ENCODE measurements around the gene TMEM182. TPM values are rescaled to one million over a fixed set of nuclear protein-coding genes. Genes with fewer than 3 reads are reported as not detected.

TMEM182 gene
- total RNA-seq, 4 donors from 2014 or later: 0.53 to 1.5 (median 0.75) TPM

DNA sequence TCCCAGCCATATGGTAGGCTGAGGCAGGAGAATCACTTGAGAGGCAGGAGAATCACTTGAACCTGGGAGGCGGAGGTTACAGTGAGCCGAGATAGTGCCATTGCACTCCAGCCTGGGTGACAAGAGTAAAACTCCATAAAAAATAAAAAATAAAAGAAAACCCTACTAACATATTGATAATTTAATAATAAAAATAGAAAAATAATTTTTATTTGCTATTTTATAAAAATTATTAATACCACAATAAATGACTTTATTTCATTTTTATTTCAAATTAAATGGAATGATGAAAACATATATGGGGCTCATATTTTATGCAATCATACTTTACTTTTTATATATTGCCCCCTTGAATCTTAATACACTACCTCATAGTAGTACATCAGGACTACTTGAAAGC, 20.4 kb downstream of the TMEM182 start:
- 94 to 96% methylated on average over 2 of the region's 2 CpGs for WGBS, 2 donors
- H3K4me3 ChIP-seq (ENCODE audit: low read depth, poor library complexity, severe bottlenecking): no peak overlapping the region
- TF ChIP-seq, protein P1, sequence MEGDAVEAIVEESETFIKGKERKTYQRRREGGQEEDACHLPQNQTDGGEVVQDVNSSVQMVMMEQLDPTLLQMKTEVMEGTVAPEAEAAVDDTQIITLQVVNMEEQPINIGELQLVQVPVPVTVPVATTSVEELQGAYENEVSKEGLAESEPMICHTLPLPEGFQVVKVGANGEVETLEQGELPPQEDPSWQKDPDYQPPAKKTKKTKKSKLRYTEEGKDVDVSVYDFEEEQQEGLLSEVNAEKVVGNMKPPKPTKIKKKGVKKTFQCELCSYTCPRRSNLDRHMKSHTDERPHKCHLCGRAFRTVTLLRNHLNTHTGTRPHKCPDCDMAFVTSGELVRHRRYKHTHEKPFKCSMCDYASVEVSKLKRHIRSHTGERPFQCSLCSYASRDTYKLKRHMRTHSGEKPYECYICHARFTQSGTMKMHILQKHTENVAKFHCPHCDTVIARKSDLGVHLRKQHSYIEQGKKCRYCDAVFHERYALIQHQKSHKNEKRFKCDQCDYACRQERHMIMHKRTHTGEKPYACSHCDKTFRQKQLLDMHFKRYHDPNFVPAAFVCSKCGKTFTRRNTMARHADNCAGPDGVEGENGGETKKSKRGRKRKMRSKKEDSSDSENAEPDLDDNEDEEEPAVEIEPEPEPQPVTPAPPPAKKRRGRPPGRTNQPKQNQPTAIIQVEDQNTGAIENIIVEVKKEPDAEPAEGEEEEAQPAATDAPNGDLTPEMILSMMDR (IDR thresholded peaks at IDR 0.05): no peak
- TF ChIP-seq POLR2A (IDR thresholded peaks at IDR 0.05): no peak
- DNase-seq (ENCODE audit: low spot score in 2 of 2): no peak
- intact Hi-C loops (cut with DNase I; ENCODE audit: low total_unique reads): no loop called here

- TF ChIP-seq, protein P1 (IDR thresholded peaks at IDR 0.05): no peak
- no peak for TF ChIP-seq POLR2A (IDR thresholded peaks at IDR 0.05)
- no peak for DNase-seq (ENCODE audit: low spot score in 2 of 2)
- WGBS, 2 donors: 68 to 75% methylated on average over 1 of the region's 1 CpG
- intact Hi-C loops (cut with DNase I; ENCODE audit: low total_unique reads): no loop called here
- no peak overlapping the region for H3K4me3 ChIP-seq (ENCODE audit: low read depth, poor library complexity, severe bottlenecking)
Observed at GRCh38 chr2:102782933-102783332, 21.1 kb downstream of the TMEM182 start.

GRCh38 chr2:102783506-102784183, 21.8 kb downstream of the TMEM182 start:
- no peak overlapping the region for H3K4me3 ChIP-seq (ENCODE audit: low read depth, poor library complexity, severe bottlenecking)
- DNase-seq (ENCODE audit: low spot score in 2 of 2): no peak
- intact Hi-C loops (cut with DNase I; ENCODE audit: low total_unique reads): no loop called here
- no peak for TF ChIP-seq POLR2A (IDR thresholded peaks at IDR 0.05)
- TF ChIP-seq, protein P1 (IDR thresholded peaks at IDR 0.05): no peak
- 61 to 65% methylated on average over 7 of the region's 7 CpGs for WGBS, 2 donors

DNA sequence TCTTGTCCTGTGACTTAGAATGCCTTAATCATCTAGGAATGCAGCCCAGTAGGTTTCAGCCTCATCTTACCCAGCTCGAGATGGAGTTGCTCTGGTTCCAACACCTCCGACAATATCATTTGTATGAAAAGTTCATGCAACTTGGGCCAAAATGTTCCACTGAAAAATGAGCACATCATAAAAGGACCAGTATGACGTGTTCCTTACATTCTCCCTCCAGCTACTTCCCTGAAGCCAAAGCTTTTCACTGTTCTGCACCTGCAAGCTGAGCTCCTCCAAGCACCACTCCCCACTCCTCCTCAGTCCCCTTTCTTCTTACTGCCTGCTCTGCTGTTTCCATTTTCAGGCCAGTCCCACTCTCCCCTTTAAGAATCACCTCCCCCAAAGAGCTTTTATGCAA, 23.1 kb downstream of the TMEM182 start:
- intact Hi-C loops (cut with DNase I; ENCODE audit: low total_unique reads): no loop called here
- TF ChIP-seq, protein P1 (IDR thresholded peaks at IDR 0.05): no peak
- no peak for TF ChIP-seq POLR2A (IDR thresholded peaks at IDR 0.05)
- no peak for DNase-seq (ENCODE audit: low spot score in 2 of 2)
- WGBS, 2 donors: 66 to 70% methylated on average over 3 of the region's 3 CpGs
- no peak overlapping the region for H3K4me3 ChIP-seq (ENCODE audit: low read depth, poor library complexity, severe bottlenecking)

- 76 to 84% methylated on average over 5 of the region's 5 CpGs for WGBS, 2 donors
- intact Hi-C loops (cut with DNase I; ENCODE audit: low total_unique reads): no loop called here
- no peak for TF ChIP-seq POLR2A (IDR thresholded peaks at IDR 0.05)
- TF ChIP-seq, protein P1 (IDR thresholded peaks at IDR 0.05): no peak
- no peak for DNase-seq (ENCODE audit: low spot score in 2 of 2)
- no peak overlapping the region for H3K4me3 ChIP-seq (ENCODE audit: low read depth, poor library complexity, severe bottlenecking)
Observed at GRCh38 chr2:102788216-102788884, 26.5 kb downstream of the TMEM182 start.

Data from lower leg skin (tissue), 4 donors.